ENCODE results near the gene POLR2E.

POLR2E gene

GRCh38 chr19:1109697-1110671, 14.8 kb upstream of the POLR2E start:
- no peak for DNase-seq

DNA sequence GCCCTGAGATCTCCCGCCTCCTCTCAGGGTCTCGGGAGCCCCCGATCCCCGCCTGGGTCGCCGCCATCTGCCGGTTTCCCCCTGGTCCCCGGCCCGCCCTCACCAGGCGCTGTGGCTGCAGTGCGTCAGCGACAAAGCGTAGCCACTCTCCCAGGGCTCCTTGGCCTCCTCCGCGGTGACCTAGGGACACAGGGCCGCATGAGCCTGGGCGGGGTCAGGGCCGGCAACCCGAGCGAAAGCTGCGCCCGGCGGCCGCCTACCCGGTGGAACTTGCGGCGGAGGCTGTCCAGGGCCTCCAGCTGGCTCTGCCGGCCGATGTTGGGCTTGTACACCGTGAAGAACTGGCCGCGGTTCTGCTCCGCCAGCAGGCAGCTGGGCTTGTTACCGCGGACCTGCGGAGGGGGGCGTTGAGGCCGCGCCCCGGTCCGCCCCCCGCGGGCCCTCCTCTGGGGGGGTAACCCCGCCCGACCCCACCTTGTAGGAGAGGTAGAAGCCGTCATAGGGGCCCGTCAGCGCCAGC, 13.9 kb upstream of the POLR2E start:
- no peak for DNase-seq

- DNase-seq: no peak
These were observed 13.3 kb upstream of the POLR2E start for GRCh38 chr19:1108291-1109031.

GRCh38 chr19:1107661-1108261, 12.6 kb upstream of the POLR2E start:
- no peak for DNase-seq

DNA sequence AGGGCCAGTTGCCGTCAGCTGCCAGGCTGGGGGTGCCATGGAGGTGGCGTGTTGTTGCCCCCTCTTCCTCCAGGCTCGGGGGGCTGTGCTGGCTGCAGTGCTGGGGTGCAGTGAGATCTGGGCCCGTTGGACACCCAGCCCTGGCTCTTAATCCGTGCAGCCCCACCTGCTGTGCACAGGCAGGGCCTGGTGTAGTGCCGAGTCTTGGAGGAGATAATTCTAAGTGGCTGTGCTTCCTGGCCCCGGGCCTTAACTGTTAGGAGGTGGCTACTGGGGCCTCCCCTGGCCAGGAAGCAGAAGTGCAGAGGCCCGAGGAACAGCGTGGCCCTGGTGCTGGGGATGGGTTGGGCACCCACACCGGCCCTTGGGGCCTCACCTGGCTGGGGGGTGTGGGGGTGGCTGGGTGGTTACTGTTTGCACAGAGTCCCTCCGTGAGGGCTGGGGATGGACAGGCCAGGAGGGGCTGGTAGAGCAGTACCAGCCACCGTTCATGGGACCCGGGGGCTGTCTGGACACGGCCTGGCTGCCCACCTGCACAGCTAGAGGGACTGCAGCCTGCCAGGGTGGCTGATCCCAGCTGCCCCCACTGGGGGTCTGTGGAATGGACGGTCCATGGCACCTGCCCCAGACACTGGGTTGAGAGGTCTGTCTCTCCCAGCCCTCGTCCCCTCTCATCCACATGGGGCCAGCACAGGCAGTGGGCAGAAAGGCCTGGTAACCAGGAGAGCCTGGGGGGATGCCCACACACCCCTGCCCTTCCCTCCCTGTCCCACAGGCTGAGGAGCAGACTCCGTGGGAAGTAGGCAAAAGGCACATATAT, 11.9 kb upstream of the POLR2E start:
- no peak for DNase-seq

DNA sequence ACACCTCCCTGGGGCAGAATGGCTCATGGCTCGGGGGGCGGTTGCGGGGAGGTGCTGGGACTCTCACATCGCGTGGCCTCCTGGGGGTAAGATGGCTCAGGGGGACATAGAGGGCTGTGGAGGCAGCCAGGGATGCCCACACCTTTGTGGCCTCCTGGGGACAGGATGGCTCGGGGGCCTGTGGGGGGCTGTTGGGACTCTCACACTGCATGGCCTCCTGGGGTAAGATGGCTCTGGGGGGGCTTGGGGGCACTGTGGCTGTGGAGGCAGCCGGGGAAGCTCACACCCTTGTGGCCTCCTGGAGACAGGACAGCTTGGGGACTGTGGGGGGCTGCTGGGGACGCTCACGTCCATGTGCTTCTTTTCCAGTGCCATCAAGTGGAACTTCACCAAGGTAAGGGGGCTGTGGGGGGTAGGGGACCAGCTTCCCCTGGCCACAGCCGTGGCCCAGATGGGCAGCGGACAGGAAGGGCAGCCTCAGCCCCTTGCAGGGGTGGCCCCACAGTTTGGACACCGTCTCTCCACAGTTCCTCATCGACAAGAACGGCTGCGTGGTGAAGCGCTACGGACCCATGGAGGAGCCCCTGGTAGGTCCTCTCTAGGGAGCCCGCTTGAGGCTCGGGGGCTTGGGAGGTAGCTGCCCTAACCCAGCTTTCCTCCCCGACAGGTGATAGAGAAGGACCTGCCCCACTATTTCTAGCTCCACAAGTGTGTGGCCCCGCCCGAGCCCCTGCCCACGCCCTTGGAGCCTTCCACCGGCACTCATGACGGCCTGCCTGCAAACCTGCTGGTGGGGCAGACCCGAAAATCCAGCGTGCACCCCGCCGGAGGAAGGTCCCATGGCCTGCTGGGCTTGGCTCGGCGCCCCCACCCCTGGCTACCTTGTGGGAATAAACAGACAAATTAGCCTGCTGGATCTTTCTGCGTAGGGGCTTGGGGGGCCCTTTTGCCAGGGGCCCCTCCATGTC, 11.0 kb upstream of the POLR2E start:
- no peak for DNase-seq

GRCh38 chr19:1105008-1105872, 10.1 kb upstream of the POLR2E start:
- no peak for DNase-seq

DNA sequence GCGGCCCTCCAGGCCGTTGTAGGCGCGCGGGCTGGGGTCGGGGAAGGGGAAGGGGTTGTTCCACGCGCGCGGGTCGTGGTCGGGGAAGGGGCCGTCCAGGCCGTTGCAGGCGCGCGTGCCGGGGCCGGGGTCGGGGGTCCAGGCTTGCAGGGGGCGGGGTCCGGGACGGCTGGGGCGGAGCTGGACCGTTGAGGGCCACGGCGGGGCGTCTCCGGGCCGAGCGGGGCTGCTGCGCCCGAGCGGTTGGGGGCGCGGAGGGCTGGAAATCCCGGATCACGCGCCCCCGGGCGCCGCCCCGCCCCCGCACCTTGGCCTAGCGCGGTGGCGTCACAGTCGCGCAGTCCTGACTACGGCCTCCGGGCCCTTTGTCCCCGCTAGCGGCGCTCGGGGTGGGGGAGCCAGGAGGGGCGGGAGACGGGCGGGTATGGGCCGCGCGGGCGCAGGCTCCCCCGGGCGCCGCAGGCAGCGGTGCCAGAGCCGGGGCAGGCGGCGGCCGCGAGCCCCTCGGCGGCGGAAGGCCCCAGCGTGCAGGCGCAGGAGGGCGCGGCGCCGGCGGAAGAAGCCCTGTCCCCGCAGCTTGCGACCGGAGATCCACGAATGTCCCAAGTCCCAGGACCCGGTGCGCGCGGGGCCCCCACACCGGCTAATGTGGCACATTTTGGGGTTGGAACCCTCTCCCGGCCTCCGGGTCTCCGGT, 9.3 kb upstream of the POLR2E start:
- peak; percentile 79 for DNase-seq

DNA sequence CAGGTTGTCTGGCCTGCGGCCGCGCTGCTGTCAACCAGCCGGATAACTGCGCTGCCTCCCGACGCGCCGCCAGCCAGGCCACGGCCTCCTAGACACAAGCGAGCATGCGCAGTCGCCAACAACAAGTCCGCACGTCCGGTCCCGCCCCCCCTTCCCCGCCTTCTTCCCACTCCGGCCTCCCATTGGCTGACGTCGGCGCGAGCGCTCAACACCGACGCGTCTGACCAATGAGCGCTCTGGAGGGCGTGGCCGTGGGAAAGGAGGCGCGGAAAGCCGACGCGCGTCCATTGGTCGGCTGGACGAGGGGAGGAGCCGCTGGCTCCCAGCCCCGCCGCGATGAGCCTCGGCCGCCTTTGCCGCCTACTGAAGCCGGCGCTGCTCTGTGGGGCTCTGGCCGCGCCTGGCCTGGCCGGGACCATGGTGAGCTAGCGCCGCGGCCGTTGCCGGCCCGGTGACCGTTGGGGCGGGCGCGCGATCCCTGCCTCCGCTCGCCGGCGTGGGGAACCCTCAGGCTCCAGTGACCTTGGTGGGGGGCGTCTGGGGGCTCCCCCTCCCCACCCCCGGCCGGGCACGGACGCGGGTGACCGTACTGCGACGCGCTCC, 8.6 kb upstream of the POLR2E start, which contains the start of gene GPX4:
Gene GPX4, plus strand, starts transcription at position 287 of the 603 bp plus-strand sequence. Its CDS starts 50 bp downstream, at position 337.
- DNase-seq: peak; percentile 98

- no peak for DNase-seq
These were observed 8.0 kb upstream of the POLR2E start for GRCh38 chr19:1103132-1103707.

DNA sequence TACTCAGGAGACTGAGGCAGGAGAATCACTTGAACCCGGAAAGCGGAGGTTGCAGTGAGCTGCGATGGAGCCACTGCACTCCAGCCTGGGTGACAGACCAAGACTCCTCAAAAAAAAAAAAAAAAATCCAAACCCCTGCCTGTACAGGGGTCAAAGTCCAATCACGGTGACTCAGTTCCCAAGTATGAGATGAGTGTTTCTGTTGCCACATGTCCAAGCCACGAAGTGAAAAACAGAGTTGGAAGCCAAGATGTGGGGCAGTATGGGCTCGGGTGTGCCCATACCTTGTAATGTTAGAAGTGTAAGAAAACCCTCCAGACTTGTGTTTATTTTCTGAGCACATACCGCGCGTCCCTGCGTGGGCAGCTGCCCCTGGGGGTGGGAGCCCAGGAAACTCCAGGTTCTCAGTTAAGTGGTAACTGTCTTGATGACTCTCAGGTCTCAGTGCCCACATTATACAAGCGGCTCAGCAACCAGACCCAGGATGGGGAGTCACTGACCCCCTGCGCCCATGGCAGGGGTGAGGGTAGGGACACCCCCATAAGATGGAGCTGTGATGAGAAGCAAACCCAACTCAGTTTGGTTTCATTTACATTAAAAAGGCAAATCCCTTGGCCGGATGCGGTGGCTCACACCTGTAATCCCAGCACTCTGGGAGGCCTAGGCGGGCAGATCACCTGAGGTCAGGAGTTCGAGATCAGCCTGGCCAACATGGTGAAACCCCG, 7.4 kb upstream of the POLR2E start:
- DNase-seq: peak; percentile 84

DNA sequence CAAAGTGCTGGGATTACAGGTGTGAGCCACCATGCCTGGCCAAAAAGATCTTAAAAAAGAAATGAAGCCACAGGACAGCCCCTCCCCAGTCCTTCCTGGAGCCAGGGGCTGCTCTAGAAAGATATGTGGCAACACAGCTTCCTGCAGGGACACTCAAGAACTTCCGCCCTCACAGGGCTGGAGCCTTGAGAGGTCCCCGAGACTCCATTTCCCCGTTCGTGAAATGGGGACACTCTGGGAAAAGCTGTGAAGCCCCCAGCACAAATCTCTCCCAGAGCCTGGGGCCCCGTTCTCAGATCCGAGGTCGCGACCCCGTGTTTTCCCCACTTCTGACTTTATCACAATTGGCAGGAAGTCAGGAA, 6.1 kb upstream of the POLR2E start:
- no peak for DNase-seq

GRCh38 chr19:1098177-1099051, 3.2 kb upstream of the POLR2E start:
- DNase-seq: no peak

GRCh38 chr19:1097810-1098176, 2.6 kb upstream of the POLR2E start:
- DNase-seq: no peak

- DNase-seq: no peak
These were observed 559 bp downstream of the POLR2E start for GRCh38 chr19:1094655-1094977.

- no peak for DNase-seq
These were observed 1.2 kb downstream of the POLR2E start for GRCh38 chr19:1093811-1094553.

Measured in activated naive CD4-positive, alpha-beta T cell treated with Interleukin-2 at 50 U/mL for 16 hours (primary cell).